Left ventricle myocardium inferior (tissue), 1 donor: ENCODE results near the gene PSMB7. TPM values are rescaled to one million over a fixed set of nuclear protein-coding genes. Genes with fewer than 3 reads are reported as not detected.
A peak's percentile ranks its signal among the peaks of the same experiment; 100 is the strongest.

Source experiments
- DNase-seq: peaks from one replicate; pipeline ENCODE4 v3.0.0-alpha.2; 2020
- H3K27ac ChIP-seq: fragments of 200-600 bp; replicated peaks from 2 replicates; pipeline ENCODE4 v1.8.0; 2021
- H3K27me3 ChIP-seq: fragments of 200-600 bp; 2 replicates; pipeline ENCODE4 v1.8.0; 2021; ENCODE audit warnings: low read depth
- H3K36me3 ChIP-seq: fragments of 200-600 bp; 2 replicates; pipeline ENCODE4 v1.8.0; 2021
- H3K4me1 ChIP-seq: fragments of 200-600 bp; 2 replicates; pipeline ENCODE4 v1.8.0; 2021
- H3K4me3 ChIP-seq: fragments of 200-600 bp; 2 replicates; pipeline ENCODE4 v1.8.0; 2021; ENCODE audit warnings: mild to moderate bottlenecking, moderate library complexity
- H3K9me3 ChIP-seq: fragments of 200-600 bp; replicated peaks from 2 replicates; pipeline ENCODE4 v1.8.0; 2021
- CTCF ChIP-seq: fragments of 200-600 bp; IDR thresholded peaks from 2 replicates; pipeline ENCODE4 v1.8.0; 2021; ENCODE audit warnings: antibody characterized with exemption, mild to moderate bottlenecking, borderline replicate concordance
- intact Hi-C: fragments of 100-400 bp; cut with micrococcal nuclease; formaldehyde crosslinking; loops from one replicate; pipeline ENCODE4 v1.11.0; 2022
- total RNA-seq: library from RNA; stranded (reverse); fragmentation: NEBNext Ultra II Directional; extraction: Animal tissue kit (Norgen Biotek cat#: 25700); gene quantifications from one replicate; pipeline ENCODE4 v1.2.1, GENCODE V29; 2021
- donor health status: DM: no; HTN: yes; CAD: no; lungs with severe emphysema.

PSMB7 gene
- total RNA-seq, 1 donor from 2014 or later = 159 TPM

GRCh38 chr9:124415852-124416484 is 726 bp upstream of the PSMB7 start:
- DNase-seq = no peak
- H3K9me3 ChIP-seq = peaks cover 4% of the 10 kb centered on the region
- intact Hi-C loops = no loop called here
- H3K36me3 ChIP-seq = peaks cover 33% of the 10 kb centered on the region
- peak overlapping the region; percentile 82 for H3K4me3 ChIP-seq
- TF ChIP-seq CTCF = no peak
- H3K27me3 ChIP-seq = no peaks in the 10 kb centered on the region
- no peak overlapping the region for H3K27ac ChIP-seq
- peaks cover 18% of the 10 kb centered on the region for H3K4me1 ChIP-seq

- Histone ChIP-seq H3K36me3 (peaks cover 46% of the 10 kb centered on the region), H3K9me3 (peaks cover 4% of the 10 kb centered on the region), H3K4me3 (peak overlapping the region; percentile 82), H3K4me1 (peaks cover 18% of the 10 kb centered on the region), H3K27me3 (no peaks in the 10 kb centered on the region), H3K27ac (peak overlapping the region; percentile 47)
- intact Hi-C loops = no loop called here
- DNase-seq = no peak
- no peak for TF ChIP-seq CTCF
Observed at GRCh38 chr9:124414612-124415011, 630 bp downstream of the PSMB7 start.

- DNase-seq = no peak
- H3K27ac ChIP-seq = no peak overlapping the region
- intact Hi-C loops = no loop called here
- no peaks in the 10 kb centered on the region for H3K27me3 ChIP-seq
- no peak overlapping the region for H3K4me3 ChIP-seq
- H3K4me1 ChIP-seq = peaks cover 18% of the 10 kb centered on the region
- peaks cover 4% of the 10 kb centered on the region for H3K9me3 ChIP-seq
- H3K36me3 ChIP-seq = peaks cover 68% of the 10 kb centered on the region
- no peak for TF ChIP-seq CTCF
Observed at GRCh38 chr9:124412228-124412575, 3.0 kb downstream of the PSMB7 start.

DNA sequence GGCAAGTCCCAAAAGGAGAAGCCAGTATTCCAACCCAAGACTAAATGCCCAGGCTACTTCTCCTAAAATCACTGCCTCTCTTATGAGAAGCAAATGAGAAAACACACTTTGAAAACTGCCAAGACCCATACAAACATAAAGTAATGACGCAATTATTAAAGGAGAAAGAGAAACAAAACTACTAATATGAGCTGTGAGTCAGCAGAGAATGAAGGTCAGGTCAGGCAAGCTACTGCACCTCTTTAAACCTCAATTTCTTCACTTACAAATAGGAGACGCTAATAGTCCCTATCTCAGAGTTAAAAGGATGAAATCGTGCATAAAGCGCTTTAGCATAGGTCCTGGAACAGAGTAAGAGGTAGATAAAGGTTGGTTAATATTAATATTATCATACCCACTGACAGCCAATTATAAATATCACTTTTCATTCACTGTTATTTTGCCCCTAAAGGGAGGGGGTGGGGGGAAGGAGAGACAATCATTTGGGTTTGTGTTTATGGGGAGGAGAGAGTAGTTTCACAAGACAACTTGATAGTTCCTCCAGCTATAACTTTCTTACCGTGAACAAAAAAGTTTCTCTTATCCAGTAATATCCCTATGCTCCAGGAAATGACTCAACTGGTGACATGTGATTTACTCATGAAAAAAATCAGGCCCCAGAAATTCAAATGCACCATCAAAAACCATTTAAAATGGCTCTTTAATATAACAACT is 3.6 kb downstream of the PSMB7 start:
- Histone ChIP-seq H3K4me1 (peaks cover 18% of the 10 kb centered on the region), H3K27me3 (no peaks in the 10 kb centered on the region), H3K36me3 (peaks cover 73% of the 10 kb centered on the region), H3K27ac (no peak overlapping the region), H3K9me3 (peaks cover 4% of the 10 kb centered on the region), H3K4me3 (no peak overlapping the region)
- no peak for DNase-seq
- intact Hi-C loops = no loop called here
- no peak for TF ChIP-seq CTCF

- DNase-seq = no peak
- peak; percentile 35 for TF ChIP-seq CTCF
- no peaks in the 10 kb centered on the region for H3K27me3 ChIP-seq
- intact Hi-C loops = no loop called here
- H3K4me1 ChIP-seq = peaks cover 23% of the 10 kb centered on the region
- peaks cover 86% of the 10 kb centered on the region for H3K36me3 ChIP-seq
- no peak overlapping the region for H3K27ac ChIP-seq
- H3K4me3 ChIP-seq = no peak overlapping the region
- no peaks in the 10 kb centered on the region for H3K9me3 ChIP-seq
Observed at GRCh38 chr9:124410321-124410913, 4.8 kb downstream of the PSMB7 start.
